GM10266 (cell line): ENCODE data around the gene CEP43.

Experiments used
- DNase-seq: peaks from one replicate; pipeline ENCODE4 v3.0.0; 2012; ENCODE audit errors: extremely low spot score
- TF ChIP-seq, protein P1 (sequence below): IDR thresholded peaks from 2 replicates; pipeline ENCODE4 v1.5.1; 2012; ENCODE audit warnings: mild to moderate bottlenecking, low read depth; ENCODE audit not compliant: control insufficient read depth, insufficient read depth; ENCODE audit errors: missing control alignments

Gene CEP43

GRCh38 chr6:166987930-166988329 lies 11.3 kb upstream of the CEP43 start:
- TF ChIP-seq, protein P1, sequence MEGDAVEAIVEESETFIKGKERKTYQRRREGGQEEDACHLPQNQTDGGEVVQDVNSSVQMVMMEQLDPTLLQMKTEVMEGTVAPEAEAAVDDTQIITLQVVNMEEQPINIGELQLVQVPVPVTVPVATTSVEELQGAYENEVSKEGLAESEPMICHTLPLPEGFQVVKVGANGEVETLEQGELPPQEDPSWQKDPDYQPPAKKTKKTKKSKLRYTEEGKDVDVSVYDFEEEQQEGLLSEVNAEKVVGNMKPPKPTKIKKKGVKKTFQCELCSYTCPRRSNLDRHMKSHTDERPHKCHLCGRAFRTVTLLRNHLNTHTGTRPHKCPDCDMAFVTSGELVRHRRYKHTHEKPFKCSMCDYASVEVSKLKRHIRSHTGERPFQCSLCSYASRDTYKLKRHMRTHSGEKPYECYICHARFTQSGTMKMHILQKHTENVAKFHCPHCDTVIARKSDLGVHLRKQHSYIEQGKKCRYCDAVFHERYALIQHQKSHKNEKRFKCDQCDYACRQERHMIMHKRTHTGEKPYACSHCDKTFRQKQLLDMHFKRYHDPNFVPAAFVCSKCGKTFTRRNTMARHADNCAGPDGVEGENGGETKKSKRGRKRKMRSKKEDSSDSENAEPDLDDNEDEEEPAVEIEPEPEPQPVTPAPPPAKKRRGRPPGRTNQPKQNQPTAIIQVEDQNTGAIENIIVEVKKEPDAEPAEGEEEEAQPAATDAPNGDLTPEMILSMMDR = no peak

GRCh38 chr6:166988674-166989201 lies 10.5 kb upstream of the CEP43 start:
- no peak for DNase-seq
- TF ChIP-seq, protein P1 = no peak

More at GRCh38 chr6:166987930-166988329, 11.3 kb upstream of the CEP43 start:
- no peak for DNase-seq

DNA sequence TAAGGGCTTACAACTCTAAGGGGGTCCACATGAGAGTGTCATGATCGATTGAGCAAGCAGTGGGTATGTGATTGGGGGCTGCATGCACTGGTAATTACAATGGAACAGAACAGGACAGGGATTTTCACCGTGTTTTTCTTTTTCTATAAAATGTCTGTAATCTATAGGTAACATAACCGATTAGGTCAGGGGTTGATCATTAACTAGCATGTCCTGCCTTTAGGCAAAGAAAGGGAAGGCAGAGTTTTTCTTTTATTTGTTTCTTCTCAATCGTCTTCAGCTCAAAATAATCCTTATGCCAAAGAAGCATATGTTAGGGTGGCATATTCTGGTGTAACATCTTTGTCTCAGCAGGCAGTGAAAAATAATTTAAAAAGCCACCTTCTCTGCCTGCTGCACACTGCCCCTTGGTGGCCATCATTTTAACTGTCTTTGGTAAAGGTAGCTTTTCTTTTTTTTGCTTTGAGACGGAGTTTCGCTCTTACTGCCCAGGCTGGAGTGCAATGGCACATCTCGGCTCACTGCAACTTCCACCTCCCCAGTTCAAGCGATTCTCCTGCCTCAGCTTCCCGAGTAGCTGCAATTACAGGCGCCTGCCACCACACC lies 9.7 kb upstream of the CEP43 start:
- DNase-seq = no peak
- TF ChIP-seq, protein P1 = peak; percentile 56

DNA sequence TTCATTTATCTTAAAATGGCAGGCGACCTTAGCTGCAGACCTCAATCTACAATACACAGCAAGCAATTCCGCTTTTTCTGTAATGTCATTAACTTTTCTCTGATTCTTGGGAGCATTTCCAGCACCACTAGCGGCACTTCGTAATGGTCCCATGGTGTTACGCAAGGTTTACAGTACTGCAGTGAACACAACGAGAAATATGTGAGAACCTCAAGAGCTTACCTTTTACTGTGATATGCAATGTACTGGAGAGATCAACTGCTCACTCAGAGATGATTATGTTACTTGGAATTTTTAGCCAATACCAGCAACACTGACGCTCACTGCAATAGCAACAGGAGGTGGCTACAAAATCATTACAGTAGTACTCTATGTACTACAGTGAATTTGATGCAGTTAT lies 2.8 kb upstream of the CEP43 start:
- TF ChIP-seq, protein P1 = no peak
- no peak for DNase-seq

DNA sequence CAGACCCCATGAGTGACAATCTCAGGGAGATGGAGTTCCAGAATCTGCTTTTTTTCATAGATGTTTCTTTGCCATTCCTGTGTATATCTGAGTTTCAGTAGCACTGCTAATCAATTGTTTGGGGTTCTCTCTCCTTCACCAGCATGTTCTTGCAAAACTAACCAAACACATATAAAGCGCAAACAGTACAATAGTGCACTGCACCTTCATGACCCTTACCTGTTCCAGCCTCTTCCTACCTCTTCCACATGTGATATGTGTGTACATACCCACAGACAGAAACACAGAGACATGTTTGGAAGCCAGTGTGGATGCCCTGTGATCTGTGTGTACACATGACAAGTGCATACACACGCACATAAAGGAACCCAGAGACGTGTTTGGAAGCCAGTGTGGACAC lies 1.8 kb upstream of the CEP43 start:
- TF ChIP-seq, protein P1 = no peak
- no peak for DNase-seq

- TF ChIP-seq, protein P1 = peak; percentile 49
- peak; percentile 58 for DNase-seq
Measured at GRCh38 chr6:166997768-166998255, 1.4 kb upstream of the CEP43 start.
